Measurements from ENCODE around the gene SLC12A8.
A peak's percentile ranks its signal among the peaks of the same experiment; 100 is the strongest.

Gene SLC12A8

DNA sequence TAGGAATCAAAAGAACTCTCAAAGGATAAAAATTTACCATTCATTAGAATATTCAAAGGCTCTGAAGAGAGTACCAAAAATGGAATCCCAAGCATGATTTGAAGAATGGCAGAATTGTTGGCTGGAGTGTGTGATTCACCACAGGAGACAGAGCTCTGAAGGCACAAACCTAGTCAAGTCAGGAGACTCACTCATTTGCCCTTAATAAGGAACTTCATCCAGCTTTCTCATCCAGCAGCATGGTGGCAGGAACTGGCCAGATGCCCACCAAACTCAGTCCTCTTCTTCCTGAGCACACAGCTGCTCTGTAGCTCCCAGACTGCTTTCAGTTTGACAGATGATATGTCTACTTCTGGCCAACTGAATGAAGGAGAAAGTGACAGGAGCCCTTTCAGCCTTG is 140.2 kb downstream of the SLC12A8 start:
- no peak overlapping the region for H3K9ac ChIP-seq (ENCODE audit: low read depth in 1 of 2, low read length in 2 of 2)
- H3K36me3 ChIP-seq (ENCODE audit: control insufficient read depth in 2 of 2, insufficient read depth in 2 of 2, low read length in 2 of 2), result no peaks in the 10 kb centered on the region
- no peaks in the 10 kb centered on the region for H3K4me1 ChIP-seq (ENCODE audit: control insufficient read depth in 2 of 2, insufficient read depth in 2 of 2, low read length in 2 of 2)
- H3K4me3 ChIP-seq (ENCODE audit: low read length in 2 of 2), result no peak overlapping the region
- no peaks in the 10 kb centered on the region for H3K27me3 ChIP-seq (ENCODE audit: control insufficient read depth in 2 of 2, insufficient read depth in 2 of 2, low read length in 2 of 2)
- H3K27ac ChIP-seq (ENCODE audit: low read depth in 2 of 2, low read length in 2 of 2), result no peak overlapping the region
- no peaks in the 10 kb centered on the region for H3K9me3 ChIP-seq (ENCODE audit: control insufficient read depth in 2 of 2, low read length in 2 of 2)

DNA sequence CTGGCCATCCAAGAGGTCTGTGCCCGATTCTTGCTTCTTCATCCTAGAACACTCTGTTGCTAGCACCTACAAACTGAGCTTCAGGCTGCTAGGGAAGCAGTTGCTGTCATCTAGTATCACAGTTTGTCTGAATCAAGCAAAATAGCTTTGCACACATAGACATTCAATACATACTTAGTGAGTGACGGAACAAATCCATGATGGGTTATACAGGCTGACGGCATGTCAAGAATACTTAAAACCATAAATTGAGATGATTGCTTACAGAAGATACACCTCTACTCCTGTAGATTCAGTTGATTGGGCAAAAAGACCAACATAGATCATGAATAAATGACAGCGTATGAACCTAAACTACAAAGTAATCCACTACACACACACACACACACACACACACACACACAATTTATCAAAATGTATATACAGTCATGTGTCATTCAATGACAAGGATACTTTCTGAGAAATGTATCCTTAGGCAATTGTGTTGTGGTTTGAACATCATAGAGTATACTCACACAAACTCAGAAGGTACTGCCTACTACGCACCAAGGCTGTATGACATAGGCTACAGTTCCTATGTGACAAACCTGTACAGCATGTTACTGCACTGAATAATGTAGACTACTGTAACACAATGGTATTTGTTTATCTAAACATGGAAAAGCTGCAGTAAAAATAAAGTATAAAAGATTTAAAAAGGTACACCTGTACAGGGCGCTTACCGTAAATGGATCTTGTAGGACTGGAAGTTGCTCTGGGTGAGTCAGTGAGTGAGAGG is 142.4 kb downstream of the SLC12A8 start:
- Histone ChIP-seq H3K9me3 (ENCODE audit: control insufficient read depth in 2 of 2, low read length in 2 of 2) (no peaks in the 10 kb centered on the region), H3K4me3 (ENCODE audit: low read length in 2 of 2) (no peak overlapping the region), H3K27me3 (ENCODE audit: control insufficient read depth in 2 of 2, insufficient read depth in 2 of 2, low read length in 2 of 2) (no peaks in the 10 kb centered on the region), H3K36me3 (ENCODE audit: control insufficient read depth in 2 of 2, insufficient read depth in 2 of 2, low read length in 2 of 2) (no peaks in the 10 kb centered on the region), H3K27ac (ENCODE audit: low read depth in 2 of 2, low read length in 2 of 2) (no peak overlapping the region), H3K4me1 (ENCODE audit: control insufficient read depth in 2 of 2, insufficient read depth in 2 of 2, low read length in 2 of 2) (no peaks in the 10 kb centered on the region), H3K9ac (ENCODE audit: low read depth in 1 of 2, low read length in 2 of 2) (no peak overlapping the region)

DNA sequence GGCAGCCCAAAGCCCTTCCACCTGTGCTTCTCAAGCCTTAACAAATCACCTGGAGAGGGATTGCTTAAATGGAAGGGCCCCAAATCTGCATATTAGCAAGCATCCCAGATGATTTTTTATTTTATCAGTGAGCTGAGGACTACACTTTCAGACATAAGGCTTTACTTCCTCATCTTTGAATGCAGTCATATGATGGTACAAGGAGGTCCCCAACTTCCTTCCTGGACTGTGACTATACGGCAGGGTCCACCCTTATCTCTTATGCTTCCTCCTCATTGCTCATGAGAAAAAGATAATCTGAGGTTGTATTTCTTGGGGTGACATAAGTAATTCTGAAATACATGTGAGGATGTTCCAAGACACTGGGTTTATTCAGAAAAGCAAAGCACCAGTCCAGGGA is 143.1 kb downstream of the SLC12A8 start:
- Histone ChIP-seq H3K27me3 (ENCODE audit: control insufficient read depth in 2 of 2, insufficient read depth in 2 of 2, low read length in 2 of 2) (no peaks in the 10 kb centered on the region), H3K4me1 (ENCODE audit: control insufficient read depth in 2 of 2, insufficient read depth in 2 of 2, low read length in 2 of 2) (no peaks in the 10 kb centered on the region), H3K9ac (ENCODE audit: low read depth in 1 of 2, low read length in 2 of 2) (no peak overlapping the region), H3K9me3 (ENCODE audit: control insufficient read depth in 2 of 2, low read length in 2 of 2) (no peaks in the 10 kb centered on the region), H3K36me3 (ENCODE audit: control insufficient read depth in 2 of 2, insufficient read depth in 2 of 2, low read length in 2 of 2) (no peaks in the 10 kb centered on the region), H3K4me3 (ENCODE audit: low read length in 2 of 2) (no peak overlapping the region), H3K27ac (ENCODE audit: low read depth in 2 of 2, low read length in 2 of 2) (no peak overlapping the region)

DNA sequence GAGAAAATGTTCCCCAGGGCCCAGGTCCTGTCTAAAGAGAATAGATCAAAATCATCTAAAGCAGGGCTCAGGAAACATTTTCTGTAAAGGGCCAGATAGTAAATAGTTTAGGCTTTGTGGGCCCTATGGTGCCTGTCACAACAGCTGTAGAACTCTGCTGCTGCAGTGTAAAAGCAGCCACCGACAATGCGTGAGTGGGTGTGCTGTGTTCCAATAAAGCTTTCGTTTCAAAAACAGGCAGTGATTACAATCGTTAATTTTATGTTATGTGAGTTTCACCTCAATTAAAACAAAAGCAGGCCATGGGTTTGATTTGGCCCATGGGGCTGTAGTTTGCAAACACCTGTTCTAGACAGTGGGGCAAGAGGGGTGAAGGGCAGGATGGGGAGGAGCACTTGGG is 144.3 kb downstream of the SLC12A8 start:
- H3K27me3 ChIP-seq (ENCODE audit: control insufficient read depth in 2 of 2, insufficient read depth in 2 of 2, low read length in 2 of 2), result peaks cover 0 to 3% of the 10 kb centered on the region in 2 donors
- H3K27ac ChIP-seq (ENCODE audit: low read depth in 2 of 2, low read length in 2 of 2), result no peak overlapping the region

DNA sequence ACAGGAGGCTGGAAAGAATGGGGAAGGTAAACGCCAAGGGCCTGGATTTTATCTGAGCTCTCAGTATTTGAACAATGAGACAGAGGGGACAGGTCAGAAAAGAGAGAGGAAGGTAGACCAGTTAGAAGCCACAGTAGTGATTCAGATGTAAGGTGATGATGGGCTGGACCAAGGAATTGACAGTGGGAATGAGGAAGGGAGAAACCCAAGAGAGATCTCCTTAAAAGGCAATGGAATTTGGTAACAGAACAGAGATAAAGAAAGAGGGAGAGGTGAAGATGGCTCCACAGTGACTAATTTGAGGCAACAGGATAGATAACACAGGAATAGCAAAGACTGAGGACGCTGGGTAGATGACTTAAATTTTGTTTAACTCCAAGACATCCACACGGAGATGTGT is 145.3 kb downstream of the SLC12A8 start:
- Histone ChIP-seq H3K4me1 (ENCODE audit: control insufficient read depth in 2 of 2, insufficient read depth in 2 of 2, low read length in 2 of 2) (peaks cover 0 to 4% of the 10 kb centered on the region in 2 donors), H3K9me3 (ENCODE audit: control insufficient read depth in 2 of 2, low read length in 2 of 2) (no peaks in the 10 kb centered on the region), H3K36me3 (ENCODE audit: control insufficient read depth in 2 of 2, insufficient read depth in 2 of 2, low read length in 2 of 2) (no peaks in the 10 kb centered on the region), H3K4me3 (ENCODE audit: low read length in 2 of 2) (no peak overlapping the region), H3K9ac (ENCODE audit: low read depth in 1 of 2, low read length in 2 of 2) (no peak overlapping the region), H3K27ac (ENCODE audit: low read depth in 2 of 2, low read length in 2 of 2) (no peak overlapping the region), H3K27me3 (ENCODE audit: control insufficient read depth in 2 of 2, insufficient read depth in 2 of 2, low read length in 2 of 2) (peaks cover 0 to 3% of the 10 kb centered on the region in 2 donors)

More for the DNA sequence above, 144.3 kb downstream of the SLC12A8 start:
- Histone ChIP-seq H3K36me3 (ENCODE audit: control insufficient read depth in 2 of 2, insufficient read depth in 2 of 2, low read length in 2 of 2) (no peaks in the 10 kb centered on the region), H3K4me1 (ENCODE audit: control insufficient read depth in 2 of 2, insufficient read depth in 2 of 2, low read length in 2 of 2) (no peaks in the 10 kb centered on the region), H3K9me3 (ENCODE audit: control insufficient read depth in 2 of 2, low read length in 2 of 2) (no peaks in the 10 kb centered on the region), H3K9ac (ENCODE audit: low read depth in 1 of 2, low read length in 2 of 2) (no peak overlapping the region), H3K4me3 (ENCODE audit: low read length in 2 of 2) (no peak overlapping the region)

DNA sequence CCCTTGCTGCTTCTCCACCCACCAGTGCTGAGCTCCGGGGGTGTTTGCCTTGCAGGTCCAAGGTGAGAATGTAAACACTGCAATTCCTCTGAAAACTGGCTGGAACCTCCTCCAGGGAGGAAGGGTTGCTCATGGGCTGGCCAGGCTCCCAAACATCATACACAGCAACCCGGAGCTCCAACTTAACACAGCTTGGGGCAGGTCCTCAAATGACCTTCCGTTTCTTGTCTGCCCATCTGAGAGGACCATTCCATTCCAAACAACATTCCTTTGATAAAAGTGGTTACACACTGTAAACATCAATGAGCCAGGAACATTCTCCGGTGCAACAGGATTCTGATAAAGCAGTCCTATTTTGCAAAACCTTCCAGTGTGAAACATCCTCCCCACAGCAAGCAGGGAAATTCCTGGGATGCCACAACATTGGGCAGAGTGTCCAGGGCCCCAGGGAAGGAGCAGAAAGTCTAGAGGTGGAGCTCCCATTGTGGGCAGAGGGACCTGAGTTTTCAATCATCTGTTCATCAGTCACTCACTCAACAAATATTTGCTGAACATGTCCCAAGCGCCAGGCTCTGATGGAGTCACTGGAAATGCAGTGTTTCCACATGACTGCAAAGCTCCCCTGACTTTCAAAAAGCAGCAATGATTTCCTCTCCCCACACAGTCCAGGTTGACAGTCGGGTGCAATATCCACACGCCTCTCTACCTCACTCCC is 149.5 kb downstream of the SLC12A8 start:
- Histone ChIP-seq H3K27ac (ENCODE audit: low read depth in 2 of 2, low read length in 2 of 2) (no peak overlapping the region), H3K4me1 (ENCODE audit: control insufficient read depth in 2 of 2, insufficient read depth in 2 of 2, low read length in 2 of 2) (peaks cover 0 to 4% of the 10 kb centered on the region in 2 donors), H3K36me3 (ENCODE audit: control insufficient read depth in 2 of 2, insufficient read depth in 2 of 2, low read length in 2 of 2) (no peaks in the 10 kb centered on the region), H3K9ac (ENCODE audit: low read depth in 1 of 2, low read length in 2 of 2) (no peak overlapping the region), H3K4me3 (ENCODE audit: low read length in 2 of 2) (no peak overlapping the region), H3K27me3 (ENCODE audit: control insufficient read depth in 2 of 2, insufficient read depth in 2 of 2, low read length in 2 of 2) (peaks cover 0 to 3% of the 10 kb centered on the region in 2 donors), H3K9me3 (ENCODE audit: control insufficient read depth in 2 of 2, low read length in 2 of 2) (no peaks in the 10 kb centered on the region)

DNA sequence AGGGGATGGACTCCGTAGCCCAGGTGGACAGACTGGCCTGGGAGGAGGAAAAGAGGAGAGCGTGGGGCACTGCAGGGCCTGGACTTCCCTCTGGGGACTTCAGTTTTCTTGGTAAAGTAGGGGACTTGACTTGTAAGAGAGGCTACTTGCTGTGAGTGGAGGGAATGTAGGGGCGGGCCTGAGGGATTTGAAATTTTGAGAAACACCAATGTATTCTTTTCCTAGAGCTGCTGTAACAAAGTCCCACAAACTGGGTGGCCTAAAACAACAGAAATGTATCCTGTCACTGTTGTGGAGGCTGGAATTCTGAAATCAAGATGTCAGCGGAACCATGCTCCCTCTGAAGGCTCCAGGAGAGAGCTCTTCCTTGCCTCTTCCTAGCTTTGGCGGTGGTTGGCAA is 150.9 kb downstream of the SLC12A8 start:
- Histone ChIP-seq H3K27ac (ENCODE audit: low read depth in 2 of 2, low read length in 2 of 2) (peak overlapping the region; percentile 4 to 8), H3K36me3 (ENCODE audit: control insufficient read depth in 2 of 2, insufficient read depth in 2 of 2, low read length in 2 of 2) (no peaks in the 10 kb centered on the region), H3K4me1 (ENCODE audit: control insufficient read depth in 2 of 2, insufficient read depth in 2 of 2, low read length in 2 of 2) (peaks cover 0 to 4% of the 10 kb centered on the region in 2 donors)

DNA sequence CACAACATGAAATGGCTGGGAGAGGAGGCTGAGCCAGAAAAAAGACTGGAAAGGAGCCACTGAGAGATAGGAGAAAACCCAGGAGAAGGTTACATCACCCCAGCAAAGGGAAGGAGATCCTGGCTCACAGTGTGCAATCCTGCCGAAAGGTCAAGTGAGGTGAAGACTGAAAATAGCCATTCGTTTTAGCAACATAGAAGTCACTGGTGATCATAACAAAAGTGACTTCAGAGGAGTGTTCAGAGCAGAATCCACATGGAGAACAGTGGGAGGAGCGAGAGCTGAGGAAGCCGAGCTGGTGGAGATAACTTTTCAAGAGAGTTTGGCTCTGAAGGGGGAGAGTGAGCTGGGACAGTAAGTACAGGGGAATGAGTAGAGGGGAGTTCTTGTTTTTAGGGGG is 151.4 kb downstream of the SLC12A8 start:
- no peak overlapping the region for H3K4me3 ChIP-seq (ENCODE audit: low read length in 2 of 2)
- H3K4me1 ChIP-seq (ENCODE audit: control insufficient read depth in 2 of 2, insufficient read depth in 2 of 2, low read length in 2 of 2), result peaks cover 2 to 8% of the 10 kb centered on the region in 2 donors
- H3K27ac ChIP-seq (ENCODE audit: low read depth in 2 of 2, low read length in 2 of 2), result peak overlapping the region; percentile 4 to 8
- H3K9ac ChIP-seq (ENCODE audit: low read depth in 1 of 2, low read length in 2 of 2), result no peak overlapping the region
- H3K9me3 ChIP-seq (ENCODE audit: control insufficient read depth in 2 of 2, low read length in 2 of 2), result no peaks in the 10 kb centered on the region
- H3K36me3 ChIP-seq (ENCODE audit: control insufficient read depth in 2 of 2, insufficient read depth in 2 of 2, low read length in 2 of 2), result no peaks in the 10 kb centered on the region
- H3K27me3 ChIP-seq (ENCODE audit: control insufficient read depth in 2 of 2, insufficient read depth in 2 of 2, low read length in 2 of 2), result peaks cover 0 to 3% of the 10 kb centered on the region in 2 donors

More for the DNA sequence above, 150.9 kb downstream of the SLC12A8 start:
- Histone ChIP-seq H3K27me3 (ENCODE audit: control insufficient read depth in 2 of 2, insufficient read depth in 2 of 2, low read length in 2 of 2) (peaks cover 0 to 3% of the 10 kb centered on the region in 2 donors), H3K4me3 (ENCODE audit: low read length in 2 of 2) (no peak overlapping the region), H3K9ac (ENCODE audit: low read depth in 1 of 2, low read length in 2 of 2) (no peak overlapping the region), H3K9me3 (ENCODE audit: control insufficient read depth in 2 of 2, low read length in 2 of 2) (no peaks in the 10 kb centered on the region)

DNA sequence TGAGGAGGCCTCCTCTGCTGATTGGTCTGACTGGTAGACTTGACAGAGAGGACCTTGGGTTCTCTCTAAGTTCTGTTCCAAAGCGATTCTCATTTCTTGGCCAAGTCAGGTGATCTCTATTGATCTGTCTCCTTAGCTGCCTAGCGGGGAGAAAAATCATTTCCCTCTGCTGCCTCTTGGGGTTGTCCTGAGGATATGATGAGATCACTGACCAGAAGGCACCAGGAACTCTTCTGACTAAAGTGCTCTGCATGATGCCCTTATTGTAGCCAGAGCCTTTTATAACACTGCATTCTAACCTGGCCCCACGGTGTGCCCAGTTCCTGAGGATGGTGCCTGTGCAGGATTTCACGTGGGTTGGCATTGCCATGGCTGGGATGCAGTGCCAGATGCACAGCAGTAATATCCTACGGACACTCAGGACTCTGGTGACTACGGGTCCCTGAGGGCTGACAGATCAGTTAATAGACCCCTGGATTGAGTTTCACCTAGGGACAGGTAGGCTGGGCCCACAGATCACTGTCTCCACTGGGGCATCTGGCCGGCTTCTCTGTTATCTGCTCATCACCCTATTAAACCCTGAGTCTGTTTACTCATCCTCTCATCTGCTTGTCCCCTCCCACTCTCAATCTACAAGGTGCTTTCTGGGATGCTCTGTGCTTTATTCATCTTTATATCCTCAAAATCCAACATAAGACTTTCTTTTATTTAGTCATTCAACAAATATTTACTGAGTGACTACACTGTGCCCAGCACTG is 152.9 kb downstream of the SLC12A8 start:
- H3K4me1 ChIP-seq (ENCODE audit: control insufficient read depth in 2 of 2, insufficient read depth in 2 of 2, low read length in 2 of 2), result peaks cover 3 to 8% of the 10 kb centered on the region in 2 donors
- H3K27ac ChIP-seq (ENCODE audit: low read depth in 2 of 2, low read length in 2 of 2), result no peak overlapping the region
- H3K9me3 ChIP-seq (ENCODE audit: control insufficient read depth in 2 of 2, low read length in 2 of 2), result no peaks in the 10 kb centered on the region
- no peak overlapping the region for H3K4me3 ChIP-seq (ENCODE audit: low read length in 2 of 2)
- no peak overlapping the region for H3K9ac ChIP-seq (ENCODE audit: low read depth in 1 of 2, low read length in 2 of 2)
- no peaks in the 10 kb centered on the region for H3K36me3 ChIP-seq (ENCODE audit: control insufficient read depth in 2 of 2, insufficient read depth in 2 of 2, low read length in 2 of 2)
- H3K27me3 ChIP-seq (ENCODE audit: control insufficient read depth in 2 of 2, insufficient read depth in 2 of 2, low read length in 2 of 2), result peaks cover 0 to 3% of the 10 kb centered on the region in 2 donors

DNA sequence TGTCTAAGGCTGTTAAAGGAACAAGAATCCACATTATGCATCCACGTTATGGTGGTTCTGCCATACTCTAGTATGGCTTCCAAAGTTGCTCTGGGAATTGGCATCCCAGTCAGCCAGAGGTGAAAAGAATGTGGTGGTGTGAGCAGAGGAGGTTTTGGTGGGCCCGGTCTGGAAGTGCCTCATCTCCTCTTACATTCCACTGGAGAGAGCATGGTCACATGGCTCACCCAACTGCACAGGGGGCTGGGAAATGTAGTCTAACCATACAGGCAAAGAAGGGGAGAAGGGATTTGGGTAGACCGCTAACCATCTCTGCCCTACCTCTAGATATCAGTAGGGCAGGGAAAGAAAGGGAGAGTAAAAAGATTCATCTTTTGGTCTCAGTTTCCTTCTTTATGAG is 153.6 kb downstream of the SLC12A8 start:
- Histone ChIP-seq H3K4me3 (ENCODE audit: low read length in 2 of 2) (no peak overlapping the region), H3K27ac (ENCODE audit: low read depth in 2 of 2, low read length in 2 of 2) (no peak overlapping the region), H3K9me3 (ENCODE audit: control insufficient read depth in 2 of 2, low read length in 2 of 2) (no peaks in the 10 kb centered on the region), H3K4me1 (ENCODE audit: control insufficient read depth in 2 of 2, insufficient read depth in 2 of 2, low read length in 2 of 2) (peaks cover 3 to 8% of the 10 kb centered on the region in 2 donors), H3K9ac (ENCODE audit: low read depth in 1 of 2, low read length in 2 of 2) (no peak overlapping the region), H3K36me3 (ENCODE audit: control insufficient read depth in 2 of 2, insufficient read depth in 2 of 2, low read length in 2 of 2) (no peaks in the 10 kb centered on the region), H3K27me3 (ENCODE audit: control insufficient read depth in 2 of 2, insufficient read depth in 2 of 2, low read length in 2 of 2) (peaks cover 0 to 3% of the 10 kb centered on the region in 2 donors)

All from mucosa of rectum (tissue), 2 donors.